GM21367 (cell line): ENCODE results near the gene APBB2.
"Not testable (repeated sequence)": the region's sequence is repeated elsewhere in the genome, so short reads cannot be mapped to it uniquely, and the experiment has no call there.

Source experiments
- ATAC-seq: cut with Tn5 transposase; IDR thresholded peaks from one replicate; pipeline ENCODE4 v1.9.1; 2021; ENCODE audit not compliant: unreplicated experiment

APBB2 gene

DNA sequence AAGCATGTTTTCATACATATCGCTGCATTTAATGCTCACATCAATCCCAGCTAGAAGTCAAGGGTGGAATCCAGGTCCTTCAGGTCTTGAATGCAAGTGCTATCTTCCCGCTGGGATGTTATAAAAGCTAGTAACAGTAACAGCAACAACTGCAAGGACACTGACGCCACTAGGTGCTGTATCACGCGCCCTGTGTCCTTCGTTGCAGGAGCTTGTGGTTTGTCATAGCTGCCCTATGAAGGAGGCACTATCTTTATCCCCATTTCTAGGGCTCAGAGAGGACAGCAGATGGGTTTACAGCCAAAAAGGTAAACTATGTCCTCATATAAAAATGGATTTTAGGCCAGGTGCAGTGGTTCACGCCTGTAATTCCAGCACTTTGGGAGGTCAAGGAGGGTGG, 261.7 kb downstream of the APBB2 start:
- no peak for ATAC-seq

DNA sequence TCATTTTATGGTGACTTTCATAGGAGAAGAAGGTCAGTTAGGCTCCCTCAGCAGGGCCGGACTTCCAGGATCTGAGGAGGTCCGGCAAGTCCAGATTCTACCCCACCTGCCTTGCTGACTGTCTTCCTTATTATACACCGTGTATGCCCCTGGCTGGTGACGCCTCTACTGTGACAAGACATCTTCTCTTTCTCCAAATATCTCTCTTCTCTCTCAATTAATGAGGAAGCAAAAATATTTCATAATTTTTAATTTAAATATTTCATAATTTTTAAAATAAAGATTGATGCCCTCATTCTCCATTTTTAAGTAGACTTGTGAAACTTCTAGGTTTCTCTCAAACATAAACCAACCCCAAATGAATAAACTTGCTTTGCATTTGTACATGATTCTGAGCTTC, 262.1 kb downstream of the APBB2 start:
- ATAC-seq: no peak

DNA sequence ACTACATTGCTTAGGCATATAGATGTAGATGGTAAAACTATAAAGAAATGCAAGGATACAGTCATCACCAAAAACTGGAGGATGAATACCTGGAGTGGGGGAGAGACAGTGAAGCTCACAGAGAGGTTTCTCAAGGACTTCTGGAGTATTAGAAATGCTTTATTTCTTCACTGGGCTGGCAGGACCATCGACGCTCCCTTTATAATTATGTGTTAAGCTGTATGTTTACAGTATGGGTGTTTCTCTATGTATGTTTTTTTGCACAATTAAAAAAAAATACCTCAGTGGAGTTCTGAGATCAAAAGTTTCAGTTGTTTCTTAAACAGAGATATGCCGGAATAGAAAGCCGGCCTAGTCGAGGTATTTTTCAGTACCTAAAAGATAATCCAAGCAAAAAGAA, 263.3 kb downstream of the APBB2 start:
- ATAC-seq: no peak

DNA sequence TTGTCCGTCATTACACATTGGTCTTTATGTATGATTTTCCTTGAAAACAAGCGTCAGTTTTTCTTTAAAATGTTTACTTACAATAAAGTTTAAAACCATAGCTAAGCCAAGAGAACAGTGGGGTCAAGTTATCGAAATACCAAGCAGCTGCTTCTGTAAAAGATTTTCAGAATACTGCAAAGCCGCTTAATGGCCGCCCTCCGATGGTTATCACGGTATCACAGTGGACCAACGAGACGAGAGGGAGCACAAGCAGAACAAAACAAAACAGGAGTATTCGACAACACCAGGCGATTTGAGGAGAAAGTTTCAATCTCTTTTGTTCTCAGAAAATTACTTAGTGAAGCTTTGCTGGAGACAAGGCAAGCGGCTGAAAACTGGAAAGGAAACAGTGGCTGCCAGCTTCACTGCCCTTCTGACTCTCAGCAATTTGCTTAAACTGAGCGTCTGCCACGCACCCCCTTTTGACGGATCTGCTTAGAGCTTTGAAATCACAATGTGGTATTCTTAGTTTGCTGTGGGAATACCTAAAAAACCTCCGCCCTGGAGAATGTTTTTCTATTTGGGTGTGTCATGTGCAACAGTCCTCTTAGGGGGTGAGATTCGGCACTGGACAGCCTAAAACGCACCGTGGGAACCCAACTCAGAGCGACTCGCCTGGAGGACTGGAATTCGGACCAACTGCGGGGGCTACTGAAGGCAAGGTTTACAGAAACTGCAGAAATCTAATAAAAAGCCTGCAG, 264.8 kb downstream of the APBB2 start:
- ATAC-seq: no peak

DNA sequence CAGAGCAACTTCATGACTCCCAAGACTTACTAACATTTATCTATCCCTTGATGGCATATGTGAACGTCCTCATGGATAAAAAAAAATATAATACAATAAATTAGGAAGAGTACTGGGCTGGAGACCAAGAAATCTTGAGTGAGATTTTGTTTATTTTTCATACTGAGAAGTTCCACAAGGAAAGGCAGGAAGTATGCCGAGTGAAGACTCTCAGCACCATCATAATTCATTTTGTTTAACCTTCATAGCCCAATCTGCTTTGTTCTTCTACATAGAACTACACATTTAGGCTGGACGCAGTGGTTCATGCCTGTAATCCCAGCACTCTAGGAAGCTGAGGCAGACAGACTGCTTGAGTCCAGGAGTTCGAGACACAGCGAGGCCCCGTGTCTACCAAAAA, 266.3 kb downstream of the APBB2 start:
- ATAC-seq: no peak

DNA sequence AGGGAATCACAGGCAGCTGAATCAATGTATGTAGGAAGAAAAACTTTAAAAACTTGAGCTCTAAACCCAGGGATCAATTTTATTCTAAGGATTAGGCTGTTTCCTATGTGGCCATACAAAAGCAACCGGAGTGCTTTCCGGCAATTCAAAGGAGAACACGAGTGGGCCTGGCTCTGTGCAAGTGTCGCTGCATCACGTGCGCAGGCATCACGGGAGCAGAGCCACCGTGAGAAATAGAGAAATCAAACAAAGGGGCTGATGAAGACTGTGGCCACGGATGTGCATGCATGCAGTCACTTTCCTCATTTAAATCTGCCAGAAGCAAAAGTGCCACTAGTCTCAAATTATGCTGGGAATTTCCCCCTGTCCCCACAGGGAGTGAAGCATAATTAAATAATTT, 267.7 kb downstream of the APBB2 start:
- ATAC-seq: no peak

DNA sequence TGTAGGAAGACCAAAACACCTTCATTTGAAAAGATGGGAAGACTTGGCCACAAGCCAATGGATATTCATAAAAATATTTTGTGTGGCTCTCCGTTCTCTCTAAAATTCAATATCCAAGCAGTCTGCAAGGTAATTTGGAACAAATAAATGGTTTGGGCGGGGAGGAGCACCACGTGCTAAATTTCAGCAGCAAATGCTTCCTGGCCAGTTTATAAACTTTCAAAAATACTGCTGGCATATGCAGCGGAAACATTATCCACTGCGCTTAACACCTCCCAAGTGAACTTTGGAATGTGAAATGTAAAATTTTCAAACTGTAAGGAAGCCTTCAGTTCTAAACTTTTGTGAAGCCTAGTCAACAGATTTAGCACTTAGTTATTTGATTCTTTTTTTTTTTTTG, 273.6 kb downstream of the APBB2 start:
- no peak for ATAC-seq

DNA sequence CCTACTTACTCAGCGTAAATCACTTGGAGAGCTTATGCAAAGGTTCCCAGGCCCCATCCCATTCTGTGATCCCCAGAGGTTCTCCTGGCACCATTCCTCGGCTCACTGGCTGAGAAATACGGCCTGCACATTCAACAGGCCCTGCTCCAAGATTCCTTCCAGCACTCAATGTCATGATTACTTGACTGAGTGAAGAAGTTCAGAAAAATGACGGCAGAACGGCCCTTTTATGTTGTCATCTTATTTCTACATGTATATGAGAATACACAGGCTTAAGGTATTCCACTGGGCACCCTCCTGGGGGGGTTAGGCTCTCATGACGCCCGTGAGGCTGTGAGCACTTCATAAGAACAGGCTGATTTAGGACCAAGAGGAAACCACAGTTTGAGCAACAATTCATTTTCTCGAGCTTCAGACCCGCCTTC, 274.0 kb downstream of the APBB2 start:
- no peak for ATAC-seq

DNA sequence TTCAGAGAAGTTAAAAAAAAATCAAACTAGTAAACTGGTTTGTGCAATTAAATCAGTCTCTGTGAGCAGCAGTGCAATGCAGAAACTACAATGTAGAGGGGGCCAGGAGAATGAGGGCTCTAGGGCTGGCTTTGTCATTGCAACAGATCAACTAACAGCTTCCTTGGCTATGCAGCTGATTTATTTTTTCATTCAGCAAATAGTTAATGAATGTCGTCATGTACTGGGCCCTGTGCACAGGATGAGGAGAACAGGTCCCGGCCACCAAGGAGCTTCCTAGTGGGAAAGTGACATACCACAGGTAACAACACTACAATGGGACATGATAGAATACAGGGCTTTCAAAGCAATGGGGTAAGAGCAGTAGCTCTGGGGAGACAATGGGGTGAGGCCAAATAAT, 274.5 kb downstream of the APBB2 start:
- no peak for ATAC-seq

DNA sequence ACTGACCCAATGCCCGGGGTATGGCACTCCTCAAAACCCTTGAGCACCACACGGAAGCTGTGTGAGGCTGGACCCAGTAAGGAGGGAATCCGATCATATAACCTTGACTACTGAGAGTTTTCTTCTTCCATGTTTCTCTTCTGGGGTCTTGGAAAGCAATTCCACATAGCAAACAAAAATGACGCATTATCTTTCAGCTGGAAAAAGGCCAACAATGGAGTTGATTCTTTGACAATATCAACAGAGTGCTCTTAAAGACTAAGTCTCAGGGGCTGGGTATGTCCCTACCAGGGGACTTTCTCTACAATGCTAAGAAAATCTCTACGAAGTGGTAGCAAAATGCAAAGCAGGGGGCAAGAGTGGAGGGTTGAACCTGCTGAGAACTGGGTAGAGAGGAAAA, 276.0 kb downstream of the APBB2 start:
- no peak for ATAC-seq

DNA sequence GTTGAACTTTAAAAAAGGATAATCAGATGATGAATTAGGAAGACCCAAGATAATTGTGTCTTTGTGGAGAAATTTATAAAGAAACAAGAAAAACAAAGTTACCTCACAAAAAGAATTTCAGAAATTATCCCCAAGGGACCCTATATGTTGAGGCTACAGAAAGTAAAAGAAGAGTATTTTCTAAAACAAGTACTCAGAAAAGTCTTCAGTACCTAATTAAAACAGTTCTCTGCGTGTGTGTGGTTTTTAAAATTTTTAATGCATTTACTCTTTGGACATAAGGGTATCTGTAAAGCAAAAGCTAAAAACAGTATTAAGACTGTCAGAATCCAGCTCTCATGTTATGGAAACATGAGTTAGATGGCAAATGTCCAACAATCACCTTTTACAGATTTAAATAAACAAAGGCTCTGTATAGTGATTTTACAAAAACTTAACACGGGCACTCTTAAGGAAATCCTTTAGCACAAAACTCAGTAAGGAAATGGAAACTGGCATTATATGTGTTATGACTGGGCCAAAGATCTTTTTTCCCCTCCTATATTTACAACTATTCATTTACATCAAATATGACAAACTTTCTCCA, 277.1 kb downstream of the APBB2 start:
- ATAC-seq: no peak

DNA sequence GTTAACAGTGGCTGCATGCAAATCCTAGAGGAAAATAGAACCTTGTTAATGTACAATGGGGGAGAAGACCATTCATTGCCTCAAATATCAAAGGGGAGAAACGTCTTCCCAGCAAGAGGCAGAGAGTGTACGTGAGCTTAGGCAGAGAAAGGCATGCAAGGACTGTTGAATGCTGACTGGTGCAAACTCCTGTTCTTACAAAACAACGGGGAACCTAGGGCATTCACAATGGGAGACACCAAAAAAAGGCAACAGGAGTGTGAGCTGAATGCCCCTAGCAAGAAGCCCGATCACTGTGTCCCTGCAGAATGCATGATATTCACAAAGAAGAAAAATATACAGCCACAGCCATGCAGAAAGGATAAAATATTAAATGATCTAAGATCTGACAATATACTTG, 279.7 kb downstream of the APBB2 start:
- no peak for ATAC-seq

DNA sequence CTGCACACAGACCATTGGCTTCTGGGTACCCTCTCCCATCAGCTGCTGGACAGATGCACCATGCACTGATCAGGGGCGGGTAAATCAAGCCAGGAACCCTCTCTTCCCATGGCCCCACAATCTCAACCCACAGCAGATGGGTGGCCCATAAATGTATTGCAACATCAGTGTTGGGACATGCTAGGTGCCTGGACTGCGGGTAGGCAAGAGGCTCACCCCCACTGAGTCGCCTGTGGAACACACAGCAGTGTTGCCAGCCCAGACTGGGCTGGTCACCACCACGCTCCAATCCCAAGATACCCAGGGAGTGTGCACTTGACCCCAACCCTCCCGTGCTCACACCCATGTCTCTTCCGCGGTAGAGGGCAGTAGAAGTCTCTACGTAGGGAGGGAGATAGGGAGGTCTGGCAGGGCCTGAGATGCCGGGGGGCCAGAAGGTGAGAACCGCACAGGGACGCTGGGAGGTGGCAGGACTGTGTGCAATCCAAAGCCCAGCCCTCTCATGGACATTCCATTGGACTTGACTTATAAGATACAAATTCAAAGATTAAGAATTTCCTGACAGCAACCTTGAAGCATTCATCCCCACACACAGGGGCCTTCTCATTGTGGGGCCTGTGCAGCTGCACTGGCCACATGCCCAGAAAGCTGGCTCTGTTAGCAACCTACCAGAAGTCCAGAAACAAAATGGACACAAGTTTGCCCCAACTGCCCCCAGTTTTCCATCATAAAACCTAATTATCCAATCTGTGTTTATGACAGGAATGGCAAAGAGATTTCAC, 280.9 kb downstream of the APBB2 start:
- no peak for ATAC-seq

DNA sequence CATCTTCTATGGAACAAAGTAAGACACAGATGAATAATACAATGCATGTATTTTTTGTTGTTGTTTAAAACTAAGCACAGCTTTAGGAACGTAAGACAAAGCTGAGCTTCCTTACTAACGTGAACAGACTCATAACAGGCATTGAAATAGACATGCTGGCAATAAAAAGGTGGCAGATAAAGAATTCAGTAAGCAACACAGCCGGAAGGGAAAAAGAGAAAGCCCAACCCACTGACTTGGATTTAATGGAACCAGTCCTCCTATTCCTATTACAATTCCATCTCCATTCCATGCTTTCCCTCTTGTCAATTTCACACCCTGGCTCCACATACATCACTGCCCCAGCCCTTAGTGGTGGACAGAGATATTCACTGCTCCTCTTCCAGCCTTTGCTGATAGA, 282.5 kb downstream of the APBB2 start:
- ATAC-seq: no peak

DNA sequence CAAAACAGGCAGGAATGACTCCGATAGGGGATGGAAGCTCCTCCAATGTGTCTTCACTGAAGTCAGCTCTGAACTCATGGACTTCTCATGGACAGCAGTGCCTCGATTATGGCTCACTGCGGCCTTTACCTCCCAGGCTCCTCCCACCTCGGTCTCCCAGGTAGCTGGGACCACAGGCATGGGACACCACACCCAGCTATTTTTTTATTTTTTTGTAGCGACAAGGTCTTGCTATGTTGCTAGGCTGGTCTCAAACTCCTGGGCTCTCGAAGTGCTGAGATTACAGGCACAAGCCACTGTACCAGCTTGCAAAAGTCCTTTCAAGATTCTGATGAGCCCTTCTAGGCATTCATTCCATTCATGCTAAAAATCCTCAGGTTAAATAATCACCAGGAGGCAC, 283.1 kb downstream of the APBB2 start:
- no peak for ATAC-seq

DNA sequence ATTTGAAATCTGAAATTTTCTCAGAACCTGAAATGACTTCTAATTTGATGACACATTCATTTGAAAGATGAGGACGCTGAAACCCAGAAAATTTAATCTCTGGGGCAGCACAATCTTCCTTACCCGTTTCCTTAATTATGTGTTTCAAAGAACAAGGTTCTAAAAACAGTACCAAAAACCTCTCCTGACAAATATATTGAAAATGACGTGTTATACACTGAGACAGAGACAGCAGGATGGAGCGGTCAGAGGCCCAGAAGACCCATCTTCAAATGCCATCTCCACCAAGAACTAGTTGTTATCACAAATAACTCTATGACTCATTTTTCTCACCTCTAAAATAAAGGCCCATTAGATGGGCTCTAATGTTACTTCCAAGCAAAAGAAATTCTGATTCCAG, 287.3 kb downstream of the APBB2 start:
- no peak for ATAC-seq

DNA sequence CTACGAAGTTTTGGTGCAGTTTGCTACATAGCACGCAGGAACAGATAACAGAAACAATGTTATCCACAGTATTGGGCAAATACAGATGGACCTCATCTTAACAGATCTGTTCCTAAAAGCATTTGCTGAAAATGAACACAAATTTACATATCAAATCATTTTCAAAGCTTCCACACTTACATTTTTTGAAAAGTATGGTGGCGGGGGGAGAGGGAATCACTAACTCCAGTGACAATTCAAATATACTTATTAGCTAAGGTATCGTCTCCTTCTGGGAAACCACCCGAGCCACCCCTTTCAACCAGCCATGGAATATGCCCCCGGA, 289.6 kb downstream of the APBB2 start:
- no peak for ATAC-seq

DNA sequence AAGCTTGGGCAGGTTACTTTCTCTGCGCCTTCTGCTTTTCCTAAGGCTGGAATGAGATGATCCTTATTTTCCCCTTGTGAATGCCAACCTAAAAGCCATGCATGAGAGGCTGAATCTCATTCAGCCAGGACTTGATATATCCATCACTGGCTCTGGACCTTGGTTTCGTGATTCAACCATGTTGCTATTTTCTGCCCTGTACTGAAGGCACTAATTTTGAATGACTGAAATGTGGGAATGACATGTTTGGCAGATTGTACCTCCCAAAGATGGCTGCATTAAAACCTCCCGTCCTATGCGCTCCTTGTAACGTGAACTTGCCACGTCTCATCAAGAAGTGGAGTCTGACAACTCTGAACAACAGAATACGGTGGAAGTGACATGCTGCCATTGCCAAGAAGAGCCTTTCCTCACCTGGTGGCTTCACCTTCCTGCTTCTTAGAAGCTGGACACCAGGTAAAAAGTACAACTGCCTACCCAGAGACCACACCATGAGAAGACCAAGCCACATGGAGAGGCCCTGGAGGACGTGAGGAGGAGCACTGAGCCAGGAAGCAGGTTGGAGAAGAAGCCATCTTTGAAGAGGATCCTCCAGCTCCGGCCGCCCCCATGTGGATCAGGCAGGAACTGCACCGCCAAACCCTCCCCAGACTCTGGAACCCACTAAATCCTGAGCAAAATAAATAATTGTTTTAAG, 290.1 kb downstream of the APBB2 start:
- ATAC-seq: no peak

DNA sequence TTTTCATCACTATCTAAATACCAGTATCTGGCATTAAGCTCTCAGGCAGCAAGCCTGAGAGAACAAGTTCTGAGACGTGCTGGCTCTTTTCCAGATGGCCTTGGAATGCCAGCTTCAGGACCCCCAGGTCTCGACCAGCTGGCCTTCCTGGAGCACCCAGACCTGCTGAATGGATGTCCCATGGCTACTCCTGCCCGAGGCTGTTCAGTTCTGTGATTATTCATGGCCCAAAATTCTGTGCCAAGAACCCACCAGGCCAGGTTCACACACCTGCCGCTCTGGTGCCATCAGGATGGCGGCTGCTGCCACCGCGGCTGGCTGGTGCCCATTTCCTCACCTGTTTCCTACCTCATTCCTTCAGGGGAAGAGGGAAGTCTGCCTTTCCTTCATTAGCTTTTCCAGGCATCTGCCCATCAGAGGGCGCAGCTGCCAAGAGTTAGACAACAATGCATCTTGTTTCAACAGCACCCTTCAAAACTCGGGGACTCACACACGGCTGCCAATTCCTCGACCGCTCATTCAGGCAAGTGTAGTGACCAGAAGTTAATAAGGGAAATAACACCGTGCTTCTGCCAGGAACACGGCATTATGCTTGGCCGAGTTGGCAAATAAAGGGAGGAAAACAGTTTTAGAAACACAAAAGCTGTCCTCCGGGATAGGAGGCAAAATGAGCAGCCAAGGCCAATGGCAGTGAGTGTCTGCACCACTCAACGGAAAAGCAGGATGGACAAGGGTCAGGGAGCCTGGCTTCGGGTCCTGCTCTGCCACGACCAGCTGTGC, 290.8 kb downstream of the APBB2 start:
- ATAC-seq: no peak

DNA sequence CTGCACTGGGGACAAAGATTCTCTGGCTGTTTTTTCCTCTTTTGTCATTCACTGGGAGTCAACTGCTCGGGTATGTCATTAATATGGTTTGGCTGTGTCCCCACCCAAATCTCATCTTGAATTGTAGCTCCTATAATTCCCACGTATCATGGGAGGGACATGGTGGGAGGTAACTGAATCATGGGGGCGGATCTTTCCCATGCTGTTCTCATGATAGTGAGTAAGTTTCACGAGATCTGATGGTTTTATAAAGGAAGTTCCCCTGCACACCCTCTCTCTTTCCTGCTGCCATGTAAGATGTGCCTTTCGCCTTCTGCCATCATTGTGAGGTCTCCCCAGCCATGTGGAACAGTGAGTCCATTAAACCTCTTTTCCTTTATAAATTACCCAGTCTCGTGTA, 294.4 kb downstream of the APBB2 start:
- not testable (repeated sequence) for ATAC-seq

DNA sequence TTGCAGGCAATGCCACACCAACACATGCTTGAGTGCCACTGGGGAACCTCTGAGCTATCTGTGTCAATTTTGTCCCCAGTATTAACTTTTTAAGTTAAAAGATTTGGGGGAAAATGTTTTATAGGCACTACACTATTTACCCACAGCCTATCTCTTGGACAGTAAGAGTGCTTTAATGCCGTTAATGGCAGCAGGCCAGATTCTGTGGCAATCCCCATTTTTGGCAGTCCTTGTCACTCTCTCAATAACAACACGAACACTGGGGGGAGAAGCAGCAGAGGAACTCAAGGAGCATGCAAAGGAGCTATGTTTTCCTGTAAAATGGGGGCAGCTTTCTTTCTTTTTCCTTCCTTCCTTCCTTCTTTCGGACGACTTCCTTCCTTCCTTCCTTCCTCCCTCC, 296.0 kb downstream of the APBB2 start:
- ATAC-seq: no peak
